Mucosa of descending colon (tissue), 3 donors: Measurements from ENCODE around the gene TMSB10. TPM values are rescaled to one million over a fixed set of nuclear protein-coding genes. Genes with fewer than 3 reads are reported as not detected.
"Not testable (repeated sequence)": the region's sequence is repeated elsewhere in the genome, so short reads cannot be mapped to it uniquely, and the experiment has no call there.

Experiments used
- ATAC-seq: fragments of 200-7000 bp; cut with Tn5 transposase; one replicate; pipeline ENCODE4 v1.9.1; 2020; ENCODE audit warnings: mild to moderate bottlenecking, moderate library complexity
- DNase-seq, 3 donors: peaks; one replicate each; pipeline ENCODE4 v3.0.0-alpha.2; 2020
- H3K36me3 ChIP-seq: fragments of 200-600 bp; one replicate; pipeline ENCODE4 v1.8.0; 2021; ENCODE audit warnings: low read depth, mild to moderate bottlenecking
- H3K4me1 ChIP-seq: fragments of 200-600 bp; one replicate; pipeline ENCODE4 v1.8.0; 2021; ENCODE audit warnings: low read depth, mild to moderate bottlenecking
- H3K4me3 ChIP-seq: fragments of 200-600 bp; one replicate; pipeline ENCODE4 v1.8.0; 2021; ENCODE audit warnings: mild to moderate bottlenecking
- H3K9me3 ChIP-seq: fragments of 200-600 bp; one replicate; pipeline ENCODE4 v1.8.0; 2021; ENCODE audit warnings: mild to moderate bottlenecking
- intact Hi-C, 2 donors: fragments of 100-400 bp; cut with DNase I in 1 of 2; cut with micrococcal nuclease in 1 of 2; formaldehyde crosslinking; loops; one replicate each; pipeline versions ENCODE4 v1.11.0 to v1.11.1; 2022; cut with DNase I, micrococcal nuclease
- total RNA-seq, 3 donors: library from RNA; stranded (reverse); fragmentation: NEBNext Ultra II Directional in 2 of 3; extraction: Animal tissue kit (Norgen Biotek cat#: 25700) in 2 of 3; gene quantifications; one replicate each; pipeline versions ENCODE4 v1.2.1 to v1.2.4, GENCODE V29; 2021 to 2023
- TF ChIP-seq, protein P1 (sequence below): fragments of 200-600 bp; IDR thresholded peaks from one replicate; pipeline ENCODE4 v1.8.0; 2022; ENCODE audit warnings: antibody characterized with exemption, mild to moderate bottlenecking
- donor health status: DM: no; HTN: no; CAD: no; lungs with moderate emphysema.
- donor health status: DM: no; HTN: no; CAD: no.
- donor health status: DM: no; HTN: yes; CAD: no.

TMSB10 gene
- total RNA-seq, 3 donors from 2014 or later, result 798 to 2,724 (median 1,605) TPM

DNA sequence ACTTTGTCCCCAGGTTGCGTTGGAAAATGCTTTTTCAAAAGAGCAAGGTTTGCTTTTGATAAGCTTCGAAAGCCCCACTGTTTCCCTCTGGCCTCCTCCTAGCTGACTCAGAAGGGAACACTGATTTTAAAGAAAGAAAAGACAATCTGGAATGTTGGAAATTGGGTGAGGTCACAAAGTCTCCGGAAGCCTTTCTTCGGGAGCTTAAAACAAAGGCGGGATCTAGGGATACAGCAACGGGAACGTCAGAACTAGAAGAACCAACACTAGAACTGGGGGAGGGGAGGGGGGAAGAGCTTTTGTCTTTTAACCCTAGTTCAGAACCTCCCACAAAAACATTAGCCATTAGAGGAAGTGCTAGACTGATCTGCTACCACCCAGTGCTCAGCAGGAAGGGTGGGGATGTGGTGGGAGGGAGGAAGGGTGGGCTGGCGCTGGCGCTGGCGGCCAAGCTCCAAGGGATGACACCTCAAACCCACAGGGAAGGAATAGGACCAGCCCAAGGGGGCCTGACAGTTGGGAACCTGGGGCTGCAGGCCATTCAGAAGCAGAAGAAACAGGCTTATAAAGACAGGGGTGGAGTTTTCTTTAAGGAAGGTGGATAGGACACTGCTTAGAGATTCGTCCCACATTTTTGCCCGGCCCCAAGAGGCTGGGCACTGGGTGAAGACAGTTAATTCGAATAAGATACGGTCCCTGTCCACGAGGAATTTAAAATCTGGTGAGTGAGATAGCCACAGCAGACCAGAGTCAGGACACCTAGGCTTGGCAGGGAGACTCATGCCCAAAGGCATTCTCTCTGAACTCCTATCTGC, 1.7 kb downstream of the TMSB10 start:
- TF ChIP-seq, protein P1, sequence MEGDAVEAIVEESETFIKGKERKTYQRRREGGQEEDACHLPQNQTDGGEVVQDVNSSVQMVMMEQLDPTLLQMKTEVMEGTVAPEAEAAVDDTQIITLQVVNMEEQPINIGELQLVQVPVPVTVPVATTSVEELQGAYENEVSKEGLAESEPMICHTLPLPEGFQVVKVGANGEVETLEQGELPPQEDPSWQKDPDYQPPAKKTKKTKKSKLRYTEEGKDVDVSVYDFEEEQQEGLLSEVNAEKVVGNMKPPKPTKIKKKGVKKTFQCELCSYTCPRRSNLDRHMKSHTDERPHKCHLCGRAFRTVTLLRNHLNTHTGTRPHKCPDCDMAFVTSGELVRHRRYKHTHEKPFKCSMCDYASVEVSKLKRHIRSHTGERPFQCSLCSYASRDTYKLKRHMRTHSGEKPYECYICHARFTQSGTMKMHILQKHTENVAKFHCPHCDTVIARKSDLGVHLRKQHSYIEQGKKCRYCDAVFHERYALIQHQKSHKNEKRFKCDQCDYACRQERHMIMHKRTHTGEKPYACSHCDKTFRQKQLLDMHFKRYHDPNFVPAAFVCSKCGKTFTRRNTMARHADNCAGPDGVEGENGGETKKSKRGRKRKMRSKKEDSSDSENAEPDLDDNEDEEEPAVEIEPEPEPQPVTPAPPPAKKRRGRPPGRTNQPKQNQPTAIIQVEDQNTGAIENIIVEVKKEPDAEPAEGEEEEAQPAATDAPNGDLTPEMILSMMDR, result no peak
- Histone ChIP-seq H3K9me3 (no peaks in the 10 kb centered on the region), H3K4me3 (peak overlapping the region; percentile 97), H3K36me3 (no peaks in the 10 kb centered on the region), H3K4me1 (peaks cover 12% of the 10 kb centered on the region)
- DNase-seq (peak; percentile 80 to 87 (median 83)), ATAC-seq (peak; percentile 48)
- intact Hi-C loops, result no loop called here

DNA sequence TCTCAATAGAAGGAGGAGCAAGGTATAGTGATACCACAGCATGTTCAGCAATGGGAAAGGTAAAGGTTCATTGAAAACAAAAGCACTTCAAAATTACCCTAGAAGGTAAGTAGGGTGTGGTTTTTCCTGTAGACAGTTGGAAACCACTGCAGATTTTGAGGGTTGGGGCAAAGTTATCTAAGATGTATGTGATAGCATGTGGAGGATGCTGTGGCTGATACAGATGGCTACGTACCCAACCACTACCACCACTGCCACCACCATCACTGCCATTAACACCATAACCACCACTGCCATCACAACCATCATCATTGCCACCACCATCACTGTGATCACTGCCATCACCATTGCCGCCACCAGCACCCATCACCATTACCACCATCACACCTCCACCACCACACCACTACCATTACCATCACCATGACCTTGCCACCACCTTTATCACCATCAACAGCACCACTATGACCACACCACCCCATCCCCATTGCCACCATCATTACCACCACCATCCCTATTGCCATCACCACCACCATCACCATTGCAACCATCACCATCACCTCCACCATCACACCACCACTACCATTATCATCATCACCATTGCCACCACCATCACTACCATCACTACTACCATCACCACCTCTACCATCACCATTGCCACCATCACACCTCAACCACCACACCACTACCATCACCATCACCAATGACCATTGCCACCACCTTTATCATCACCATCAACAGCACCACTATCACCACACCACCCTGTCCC, 3.7 kb downstream of the TMSB10 start:
- Histone ChIP-seq H3K36me3 (no peaks in the 10 kb centered on the region), H3K4me3 (no peak overlapping the region), H3K4me1 (peaks cover 17% of the 10 kb centered on the region), H3K9me3 (no peaks in the 10 kb centered on the region)
- intact Hi-C loops, result no loop called here
- no peak for ATAC-seq
- DNase-seq, result peak in 1 of 3 donors; percentile 7
- TF ChIP-seq, protein P1, result no peak

DNA sequence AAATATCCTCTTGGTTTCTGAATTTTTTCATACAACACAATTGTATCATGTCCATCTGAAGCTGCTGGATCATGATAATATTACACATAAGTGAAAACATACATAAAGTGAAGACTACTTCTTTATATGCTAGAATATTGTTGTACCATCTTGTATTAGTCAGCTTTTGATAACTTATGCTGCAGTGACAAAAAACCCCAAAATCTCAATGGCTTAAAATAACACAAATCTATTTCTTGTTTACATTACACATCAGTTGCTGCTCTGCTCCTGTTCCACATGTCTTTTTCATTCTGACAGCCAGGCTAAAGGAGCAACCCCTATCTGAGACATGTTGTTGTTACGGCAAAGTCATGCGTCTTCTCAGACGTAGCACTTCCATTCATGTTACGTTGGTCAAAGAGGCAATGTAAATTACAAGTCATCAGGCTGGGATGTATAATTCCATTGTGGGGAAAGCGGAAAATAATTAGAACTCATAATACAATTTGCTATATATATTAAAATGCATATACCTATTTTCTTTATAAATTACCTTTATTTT, 5.8 kb downstream of the TMSB10 start:
- Histone ChIP-seq H3K4me1 (peaks cover 17% of the 10 kb centered on the region), H3K36me3 (no peaks in the 10 kb centered on the region), H3K4me3 (no peak overlapping the region), H3K9me3 (no peaks in the 10 kb centered on the region)
- no peak for ATAC-seq
- no peak for DNase-seq
- intact Hi-C loops, result no loop called here
- TF ChIP-seq, protein P1, result no peak

DNA sequence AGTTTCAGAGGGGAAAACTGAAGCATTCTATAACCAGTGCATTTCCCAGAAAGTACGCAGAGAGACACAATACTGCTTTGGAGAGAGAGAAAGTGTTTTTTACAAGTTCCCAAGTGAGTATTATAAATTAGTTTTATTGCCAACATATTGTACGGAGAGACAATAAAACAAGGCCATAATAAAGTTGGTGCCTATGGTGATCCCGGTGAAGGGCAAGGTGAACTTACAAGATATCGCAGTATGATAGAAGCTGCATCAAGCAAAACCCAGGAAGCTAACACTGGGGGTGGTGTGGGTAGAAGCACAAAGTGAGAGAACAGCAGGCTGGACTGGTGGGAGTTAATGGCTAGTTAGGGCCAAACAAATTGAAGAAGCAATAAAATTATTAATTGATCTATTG, 7.5 kb downstream of the TMSB10 start:
- TF ChIP-seq, protein P1, result no peak
- intact Hi-C loops, result no loop called here
- H3K36me3 ChIP-seq, result no peaks in the 10 kb centered on the region
- H3K4me3 ChIP-seq, result no peak overlapping the region
- DNase-seq (peak in 1 of 3 donors; percentile 41), ATAC-seq (peak; percentile 88)
- H3K9me3 ChIP-seq, result no peaks in the 10 kb centered on the region
- peaks cover 9% of the 10 kb centered on the region for H3K4me1 ChIP-seq

- no peak for ATAC-seq
- peak in 1 of 3 donors; percentile 0 for DNase-seq
- TF ChIP-seq, protein P1, result no peak
- Histone ChIP-seq H3K9me3 (no peaks in the 10 kb centered on the region), H3K4me1 (peaks cover 6% of the 10 kb centered on the region), H3K4me3 (no peak overlapping the region), H3K36me3 (no peaks in the 10 kb centered on the region)
- intact Hi-C loops, result no loop called here
Observed at GRCh38 chr2:84914334-84914733, 8.9 kb downstream of the TMSB10 start.

GRCh38 chr2:84915675-84916074, 10.2 kb downstream of the TMSB10 start:
- H3K4me3 ChIP-seq, H3K36me3 ChIP-seq, H3K9me3 ChIP-seq, intact Hi-C loops, H3K4me1 ChIP-seq, ATAC-seq: not testable (repeated sequence)
- peak in 1 of 3 donors; percentile 48 for DNase-seq

GRCh38 chr2:84917821-84918220, 12.4 kb downstream of the TMSB10 start:
- H3K4me1 ChIP-seq, ATAC-seq, H3K4me3 ChIP-seq, H3K9me3 ChIP-seq, intact Hi-C loops, DNase-seq, H3K36me3 ChIP-seq: not testable (repeated sequence)
